HG03196 (cell line): ENCODE data around the gene MYH10.
"Not testable (repeated sequence)": the region's sequence is repeated elsewhere in the genome, so short reads cannot be mapped to it uniquely, and the experiment has no call there.

Experiments
- ATAC-seq: cut with Tn5 transposase; IDR thresholded peaks from one replicate; pipeline ENCODE4 v1.9.1; 2021; ENCODE audit not compliant: unreplicated experiment

The MYH10 gene

DNA sequence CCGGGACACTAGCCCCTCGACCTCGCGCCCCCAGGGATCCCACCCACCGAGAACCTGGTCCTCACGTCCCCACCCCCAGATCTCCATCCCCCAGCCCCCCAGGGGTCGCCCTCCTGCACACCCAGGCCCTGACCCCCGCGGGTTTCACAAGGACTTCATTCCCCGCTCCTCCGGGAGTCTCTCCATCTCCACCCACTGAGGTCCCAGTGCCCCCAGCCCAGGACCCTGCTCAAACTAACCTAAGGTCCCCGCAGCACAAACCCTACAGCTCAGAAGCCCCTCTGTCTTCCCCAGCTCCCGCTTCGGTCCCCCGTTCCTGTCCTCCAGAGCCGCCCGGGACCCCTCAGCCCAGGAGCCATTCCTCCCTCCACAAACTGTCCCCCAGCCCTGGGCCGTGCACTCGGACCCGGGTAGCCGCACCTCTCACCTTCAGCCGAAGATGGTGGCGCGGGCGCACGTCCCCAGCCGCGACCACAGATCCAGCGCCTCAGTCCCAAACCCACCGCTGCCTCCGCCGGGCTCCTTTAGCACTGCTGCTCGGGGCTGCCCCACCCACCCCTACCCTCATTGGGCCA, at the start of gene MYH10:
TSS of gene MYH10 (minus strand) at position 499 of the 575 bp plus-strand sequence. CDS start 7,479 bp downstream, outside the sequence.
- ATAC-seq: no peak

GRCh38 chr17:8679126-8679525, 48.6 kb upstream of the MYH10 start:
- no peak for ATAC-seq

DNA sequence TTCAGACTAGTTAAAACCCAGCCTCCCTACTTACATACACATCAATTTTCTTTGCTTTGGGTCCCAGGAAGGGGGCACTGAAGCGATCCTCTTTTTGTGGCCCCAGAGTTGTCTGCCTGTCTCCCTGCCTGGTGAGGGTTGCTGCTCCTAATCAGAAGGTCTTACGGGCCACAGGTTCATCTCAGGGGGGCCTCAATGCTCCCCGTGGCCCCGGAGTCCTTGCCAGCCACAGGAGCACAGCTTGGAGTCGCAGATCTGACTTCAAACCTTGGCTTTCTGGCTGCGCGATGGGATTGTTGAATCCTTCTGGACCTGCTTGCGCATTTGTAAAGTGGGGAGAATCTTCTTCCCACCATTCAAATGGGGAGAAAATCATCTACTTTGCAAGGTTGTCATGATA, 44.8 kb upstream of the MYH10 start:
- no peak for ATAC-seq

GRCh38 chr17:8674344-8675305, 44.1 kb upstream of the MYH10 start:
- ATAC-seq: no peak

DNA sequence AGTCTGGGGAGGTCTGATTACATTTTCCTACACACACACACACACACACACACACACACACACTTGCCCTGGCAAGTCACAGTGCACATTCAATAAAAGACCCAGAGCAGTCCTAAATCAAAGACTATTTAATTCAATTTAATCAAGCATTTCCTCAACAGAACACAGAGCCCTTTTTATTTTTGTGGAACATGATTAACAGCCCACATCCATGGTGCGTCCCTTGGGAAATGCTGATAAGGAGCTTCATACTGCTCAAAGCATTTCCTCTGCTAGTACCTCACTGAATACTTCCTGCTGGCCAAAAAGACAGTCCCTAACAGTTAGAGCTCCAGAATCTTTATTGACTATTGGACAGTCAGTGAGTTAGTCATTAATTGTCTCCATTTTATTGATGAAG, 43.1 kb upstream of the MYH10 start:
- no peak for ATAC-seq

DNA sequence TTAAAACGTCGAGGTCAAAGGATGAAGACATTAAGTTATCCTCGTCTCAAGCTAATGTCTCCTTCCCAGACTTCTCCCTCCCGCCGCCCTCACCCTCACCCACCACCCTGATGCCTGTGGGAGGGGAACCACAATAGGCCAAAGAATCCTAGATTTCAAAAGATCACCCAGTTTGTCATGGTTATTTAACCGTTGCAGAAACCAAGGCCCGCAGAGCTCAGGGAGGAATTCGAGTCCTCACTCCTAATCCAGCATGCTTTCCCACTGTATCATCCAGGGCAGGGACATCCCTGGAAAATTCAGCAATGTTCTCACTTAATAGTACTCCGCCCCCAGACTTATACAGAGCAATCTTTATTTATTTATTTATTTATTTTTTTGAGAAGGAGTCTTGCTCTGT, 41.8 kb upstream of the MYH10 start:
- no peak for ATAC-seq

DNA sequence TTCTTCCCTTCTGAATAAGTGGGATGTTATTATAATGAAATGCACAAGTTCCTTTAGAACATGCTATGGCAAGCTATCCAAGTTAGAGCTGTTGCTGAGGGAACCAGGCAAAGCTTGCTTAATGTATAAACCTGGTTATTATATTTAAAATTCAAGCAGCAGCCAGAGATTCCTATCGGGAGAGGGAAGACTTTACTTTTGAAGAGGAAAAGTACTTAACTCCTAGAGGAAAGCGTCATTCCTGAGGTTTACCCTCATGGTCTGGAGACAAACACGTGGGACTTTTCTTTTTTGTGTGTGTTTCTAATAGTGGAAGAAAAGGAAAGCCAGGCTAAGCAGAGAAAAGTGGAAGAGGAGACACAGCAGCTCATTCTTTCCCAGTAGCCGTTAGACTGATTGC, 39.9 kb upstream of the MYH10 start:
- ATAC-seq: no peak

DNA sequence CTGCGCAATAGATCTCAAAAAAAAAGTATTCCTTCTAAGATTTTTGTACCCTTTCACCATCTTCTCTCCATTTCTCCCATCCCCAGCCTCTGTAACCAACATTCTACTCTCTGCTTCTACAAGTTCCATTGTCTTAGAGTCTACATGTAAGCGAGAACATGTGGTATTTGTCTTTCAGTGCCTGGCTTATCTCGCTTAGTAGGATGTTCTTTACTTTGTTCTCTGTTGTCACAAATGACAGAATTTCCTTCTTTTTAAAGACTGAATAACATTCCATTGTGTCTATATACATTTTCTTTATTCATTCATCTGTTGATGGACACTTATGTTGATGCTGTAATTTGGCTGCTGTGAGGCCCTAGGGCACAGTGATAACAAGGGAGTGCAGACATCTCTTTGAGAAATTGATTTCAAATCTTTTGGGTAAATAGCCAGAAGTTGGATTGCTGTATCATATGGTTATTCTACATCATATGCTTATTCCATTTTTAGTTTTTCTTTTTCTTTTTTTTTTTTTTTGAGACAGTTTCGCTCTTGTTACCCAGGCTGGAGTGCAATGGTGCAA, 37.7 kb upstream of the MYH10 start:
- no peak for ATAC-seq

DNA sequence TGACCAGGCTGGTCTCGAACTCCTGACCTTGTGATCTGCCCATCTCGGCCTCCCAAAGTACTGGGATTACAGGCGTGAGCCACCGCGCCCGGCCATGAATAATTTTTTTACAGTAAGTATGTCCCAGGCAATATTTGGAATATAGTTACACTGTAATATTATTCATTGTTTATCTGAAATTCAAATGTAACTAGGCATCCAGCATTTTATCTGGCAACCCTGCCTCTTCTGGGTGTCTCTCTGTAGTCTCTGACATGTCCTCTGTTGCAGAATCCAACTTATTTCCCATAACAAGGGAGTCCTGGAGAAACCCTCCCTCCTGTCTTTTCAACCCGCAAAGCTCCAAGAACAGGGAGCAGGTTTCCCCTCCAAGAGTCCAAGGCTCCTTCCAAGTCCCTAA, 36.9 kb upstream of the MYH10 start:
- ATAC-seq: no peak

- no peak for ATAC-seq
Measured at GRCh38 chr17:8665684-8666083, 35.2 kb upstream of the MYH10 start.

GRCh38 chr17:8664456-8665126, 34.1 kb upstream of the MYH10 start:
- no peak for ATAC-seq

- no peak for ATAC-seq
Measured at GRCh38 chr17:8662973-8663372, 32.4 kb upstream of the MYH10 start.

DNA sequence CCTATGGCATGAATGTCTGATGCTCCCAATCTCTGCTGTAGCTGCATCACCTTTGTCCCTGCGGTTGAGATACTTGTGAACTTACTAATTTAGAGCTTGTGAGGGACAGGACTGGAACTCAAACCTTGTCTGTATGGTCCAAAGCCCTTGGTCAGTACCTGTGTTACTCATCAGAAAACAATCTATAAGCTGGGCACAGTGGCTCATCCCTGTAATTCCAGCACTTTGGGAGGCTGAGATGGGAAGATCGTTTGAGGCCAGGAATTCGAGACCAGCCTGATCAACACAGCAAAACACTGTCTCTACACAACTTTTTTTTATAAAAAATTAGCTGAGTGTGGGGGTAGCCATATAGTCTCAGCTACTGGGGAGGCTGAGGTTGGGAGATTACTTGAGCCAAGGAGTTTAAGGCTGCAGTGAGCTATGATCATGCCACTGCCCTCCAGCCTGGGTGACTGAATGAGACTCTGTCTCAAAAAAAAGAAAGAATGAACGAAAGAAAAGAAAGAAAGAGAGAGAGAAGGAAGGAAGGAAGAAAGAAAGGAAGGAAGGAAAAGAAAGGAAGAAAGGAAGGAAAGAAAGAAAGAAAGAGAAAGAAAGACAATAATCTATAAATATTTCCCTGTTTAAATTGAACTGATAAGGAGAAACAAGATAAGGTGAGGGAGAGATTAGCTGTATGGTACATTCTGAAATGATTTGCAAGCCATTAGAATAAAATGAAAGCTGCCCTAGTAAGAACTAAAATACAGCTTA, 31.7 kb upstream of the MYH10 start:
- ATAC-seq: no peak

- ATAC-seq: not testable (repeated sequence)
Measured at GRCh38 chr17:8660709-8661108, 30.2 kb upstream of the MYH10 start.

- ATAC-seq: no peak
Measured at GRCh38 chr17:8659758-8660410, 29.4 kb upstream of the MYH10 start.

- ATAC-seq: no peak
Measured at GRCh38 chr17:8658810-8659209, 28.3 kb upstream of the MYH10 start.

DNA sequence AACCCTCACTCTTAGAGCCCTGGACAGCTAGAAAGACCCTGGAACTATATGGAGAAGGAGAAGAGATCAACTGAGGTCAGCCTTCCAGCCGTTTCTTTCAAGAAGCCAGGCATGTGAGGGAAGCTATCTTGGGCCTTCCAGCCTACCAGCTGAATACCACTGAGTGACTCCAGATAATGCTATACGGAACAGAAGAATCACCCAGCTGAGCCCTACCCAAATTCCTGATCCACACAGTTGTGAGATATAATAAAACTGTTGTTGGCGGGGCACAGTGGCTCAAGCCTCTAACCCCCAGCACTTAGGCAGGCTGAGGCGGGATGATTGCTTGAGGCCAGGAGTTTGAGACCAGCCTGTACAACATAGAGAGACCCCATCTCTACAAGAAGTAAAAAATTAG, 26.2 kb upstream of the MYH10 start:
- ATAC-seq: no peak

DNA sequence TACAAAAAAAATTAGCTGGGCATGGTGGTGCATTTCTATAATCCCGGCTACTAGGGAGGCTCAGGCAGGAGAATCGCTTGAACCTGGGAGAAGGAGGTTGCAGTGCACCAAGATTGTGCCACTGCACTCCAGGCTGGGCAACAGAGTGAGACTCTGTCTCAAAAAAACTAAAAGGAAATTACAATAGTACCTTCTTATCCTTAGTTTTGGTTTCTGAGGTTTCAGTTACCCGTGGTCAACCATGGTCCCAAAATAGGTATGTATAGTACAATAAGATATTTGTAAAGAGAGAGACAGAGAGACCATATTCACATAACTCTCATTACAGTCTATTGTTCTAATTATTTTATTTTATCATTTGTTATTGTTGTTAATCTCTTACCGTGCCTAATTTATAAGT, 24.3 kb upstream of the MYH10 start:
- ATAC-seq: no peak

- no peak for ATAC-seq
Measured at GRCh38 chr17:8651013-8651412, 20.5 kb upstream of the MYH10 start.

GRCh38 chr17:8650119-8650499, 19.6 kb upstream of the MYH10 start:
- ATAC-seq: no peak
